Neuronal stem cell (in vitro differentiated cells): Measurements from ENCODE around the gene PCGF1.

Experiments
- DNase-seq: peaks from one replicate; pipeline ENCODE4 v3.0.0-alpha.2; 2013; ENCODE audit warnings: low spot score
- H2AFZ ChIP-seq: one replicate; pipeline ENCODE4 v1.6.1; 2013; ENCODE audit warnings: mild to moderate bottlenecking, low read length, inconsistent platforms
- H2AK5ac ChIP-seq: 2 replicates; pipeline ENCODE4 v1.6.1; 2013; ENCODE audit warnings: low read depth, mild to moderate bottlenecking, inconsistent platforms, low read length, moderate library complexity, mixed read lengths
- H2BK120ac ChIP-seq: 2 replicates; pipeline ENCODE4 v1.6.1; 2013; ENCODE audit warnings: low read depth, mild to moderate bottlenecking, inconsistent platforms, low read length, moderate library complexity, mixed read lengths
- H2BK12ac ChIP-seq: one replicate; pipeline ENCODE4 v1.6.1; 2013; ENCODE audit warnings: low read length, inconsistent platforms
- H2BK15ac ChIP-seq: 2 replicates; pipeline ENCODE4 v1.6.1; 2013; ENCODE audit warnings: mild to moderate bottlenecking, low read length, inconsistent platforms, mixed read lengths
- H2BK5ac ChIP-seq: one replicate; pipeline ENCODE4 v1.6.1; 2013; ENCODE audit warnings: inconsistent platforms, mild to moderate bottlenecking, low read length, moderate library complexity
- H3K14ac ChIP-seq: one replicate; pipeline ENCODE4 v1.6.1; 2013; ENCODE audit warnings: low read length, inconsistent platforms
- H3K18ac ChIP-seq: 2 replicates; pipeline ENCODE4 v1.6.1; 2013; ENCODE audit warnings: low read length, inconsistent platforms
- H3K23ac ChIP-seq: 2 replicates; pipeline ENCODE4 v1.6.1; 2013; ENCODE audit warnings: low read depth, mild to moderate bottlenecking, mixed read lengths, low read length, inconsistent platforms; ENCODE audit not compliant: poor library complexity
- H3K27ac ChIP-seq: replicated peaks from 3 replicates; pipeline ENCODE4 v1.5.1; 2013; ENCODE audit warnings: low read length, inconsistent platforms
- H3K27me3 ChIP-seq, 3 experiments: 2 replicates each; pipeline ENCODE4 v1.6.1; 2013; ENCODE audit warnings: low read length in 3 of 3, mild to moderate bottlenecking in 2 of 3, inconsistent platforms in 1 of 3, low read depth in 1 of 3, mixed read lengths in 1 of 3, moderate library complexity in 1 of 3; ENCODE audit not compliant: control insufficient read depth in 3 of 3, insufficient read depth in 3 of 3
- H3K36me3 ChIP-seq, 2 donors: replicated peaks in 1 of 2; 2 replicates each; pipeline ENCODE4 v1.6.1; 2013; ENCODE audit warnings: low read length in 2 of 2; ENCODE audit not compliant: control insufficient read depth in 2 of 2, insufficient read depth in 2 of 2
- H3K4ac ChIP-seq: 2 replicates; pipeline ENCODE4 v1.6.1; 2013; ENCODE audit warnings: inconsistent platforms, mild to moderate bottlenecking, low read length, moderate library complexity
- H3K4me1 ChIP-seq, 2 donors: 1 replicate in 1 of 2; 2 replicates in 1 of 2; pipeline ENCODE4 v1.6.1; 2013; ENCODE audit warnings: low read length in 2 of 2, low read depth in 1 of 2; ENCODE audit not compliant: control insufficient read depth in 2 of 2, insufficient read depth in 1 of 2
- H3K4me2 ChIP-seq: one replicate; pipeline ENCODE4 v1.6.1; 2013; ENCODE audit warnings: mild to moderate bottlenecking, low read length, inconsistent platforms; ENCODE audit not compliant: insufficient read depth, poor library complexity, severe bottlenecking
- H3K4me3 ChIP-seq, 2 donors: 2 replicates each; pipeline ENCODE4 v1.5.1; 2013; ENCODE audit warnings: low read length in 2 of 2, mild to moderate bottlenecking in 2 of 2, inconsistent platforms in 1 of 2, moderate library complexity in 1 of 2
- H3K79me1 ChIP-seq: one replicate; pipeline ENCODE4 v1.6.1; 2013; ENCODE audit warnings: low read depth, mild to moderate bottlenecking, inconsistent platforms, low read length, moderate library complexity
- H3K9ac ChIP-seq: one replicate; pipeline ENCODE4 v1.6.1; 2013; ENCODE audit warnings: mild to moderate bottlenecking, low read depth, low read length, inconsistent platforms; ENCODE audit not compliant: poor library complexity
- H3K9me3 ChIP-seq, 2 donors: replicated peaks in 1 of 2; 2 replicates each; pipeline versions ENCODE3 to v1.6.1; 2013; ENCODE audit warnings: low read length in 2 of 2, mild to moderate bottlenecking in 2 of 2, inconsistent platforms in 1 of 2, low read depth in 1 of 2, mixed read lengths in 1 of 2, moderate library complexity in 1 of 2; ENCODE audit not compliant: control insufficient read depth in 2 of 2, insufficient read depth in 1 of 2
- H4K8ac ChIP-seq: one replicate; pipeline ENCODE4 v1.6.1; 2013; ENCODE audit warnings: low read depth, mild to moderate bottlenecking, inconsistent platforms, low read length, moderate library complexity
- H4K91ac ChIP-seq: one replicate; pipeline ENCODE4 v1.6.1; 2013; ENCODE audit warnings: low read length, low read depth, mild to moderate bottlenecking, inconsistent platforms; ENCODE audit not compliant: poor library complexity
- WGBS, 2 donors: extraction: QIAGEN DNeasy Blood & Tissue Kit; methylation state at CpG; one replicate each; pipeline ENCODE4 v1.1.7; 2013; ENCODE audit warnings: missing lambda C conversion rate in 2 of 2, mixed read lengths in 1 of 2; ENCODE audit not compliant: insufficient read length in 2 of 2, insufficient replicate concordance in 1 of 2; ENCODE audit errors: extremely low coverage in 2 of 2; 5-methylcytosine and 5-hydroxymethylcytosine counted together

PCGF1 gene

DNA sequence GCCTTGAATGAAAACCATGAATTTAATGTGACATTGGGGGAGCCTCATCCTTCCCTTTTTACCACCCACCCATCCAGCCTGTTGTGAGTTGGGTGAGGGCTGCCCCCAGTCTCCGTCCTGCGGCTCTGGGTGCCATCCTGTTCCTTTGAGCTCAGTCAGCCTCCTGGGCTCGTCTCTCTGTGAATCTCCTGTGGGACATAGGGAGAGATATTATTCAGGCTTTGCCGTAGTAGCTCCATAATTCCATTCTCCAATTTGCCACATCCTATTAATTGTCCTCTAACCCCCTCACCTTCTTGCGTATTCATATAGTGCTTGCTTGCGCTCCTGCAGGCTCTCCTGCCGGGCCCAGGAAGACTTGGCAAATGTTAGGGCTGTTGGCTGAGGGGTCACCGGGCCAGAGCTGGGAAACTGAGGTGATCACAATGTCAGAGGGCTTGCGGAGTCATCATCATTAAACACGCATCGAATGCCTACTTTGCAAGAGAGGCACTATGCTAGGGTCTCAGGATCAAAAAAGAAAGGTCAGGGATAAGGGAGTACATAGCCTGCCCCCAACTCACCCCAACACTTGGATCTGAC lies 19.2 kb upstream of the PCGF1 start:
- Histone ChIP-seq H3K4me1 (peaks cover 11 to 17% of the 10 kb centered on the region in 2 donors), H2BK120ac (no peak overlapping the region), H3K27ac (no peak overlapping the region), H2BK5ac (no peak overlapping the region), H3K79me1 (peaks cover 5% of the 10 kb centered on the region), H3K4me3 (no peak overlapping the region), H4K8ac (no peak overlapping the region), H3K4me2 (no peak overlapping the region), H2AFZ (no peak overlapping the region), H3K18ac (no peak overlapping the region), H3K27me3 (peaks cover 0 to 16% (median 3%) of the 10 kb centered on the region in 3 experiments), H4K91ac (no peak overlapping the region), H2AK5ac (no peak overlapping the region), H3K9me3 (peaks cover 0 to 2% of the 10 kb centered on the region in 2 donors), H3K4ac (no peak overlapping the region), H2BK12ac (no peak overlapping the region), H2BK15ac (no peak overlapping the region), H3K23ac (no peak overlapping the region), H3K14ac (no peak overlapping the region), H3K9ac (no peak overlapping the region), H3K36me3 (peaks cover 29 to 41% of the 10 kb centered on the region in 2 donors)
- no CpG with 5 or more reads among the region's 11 CpGs for WGBS, 2 donors
- no peak for DNase-seq

DNA sequence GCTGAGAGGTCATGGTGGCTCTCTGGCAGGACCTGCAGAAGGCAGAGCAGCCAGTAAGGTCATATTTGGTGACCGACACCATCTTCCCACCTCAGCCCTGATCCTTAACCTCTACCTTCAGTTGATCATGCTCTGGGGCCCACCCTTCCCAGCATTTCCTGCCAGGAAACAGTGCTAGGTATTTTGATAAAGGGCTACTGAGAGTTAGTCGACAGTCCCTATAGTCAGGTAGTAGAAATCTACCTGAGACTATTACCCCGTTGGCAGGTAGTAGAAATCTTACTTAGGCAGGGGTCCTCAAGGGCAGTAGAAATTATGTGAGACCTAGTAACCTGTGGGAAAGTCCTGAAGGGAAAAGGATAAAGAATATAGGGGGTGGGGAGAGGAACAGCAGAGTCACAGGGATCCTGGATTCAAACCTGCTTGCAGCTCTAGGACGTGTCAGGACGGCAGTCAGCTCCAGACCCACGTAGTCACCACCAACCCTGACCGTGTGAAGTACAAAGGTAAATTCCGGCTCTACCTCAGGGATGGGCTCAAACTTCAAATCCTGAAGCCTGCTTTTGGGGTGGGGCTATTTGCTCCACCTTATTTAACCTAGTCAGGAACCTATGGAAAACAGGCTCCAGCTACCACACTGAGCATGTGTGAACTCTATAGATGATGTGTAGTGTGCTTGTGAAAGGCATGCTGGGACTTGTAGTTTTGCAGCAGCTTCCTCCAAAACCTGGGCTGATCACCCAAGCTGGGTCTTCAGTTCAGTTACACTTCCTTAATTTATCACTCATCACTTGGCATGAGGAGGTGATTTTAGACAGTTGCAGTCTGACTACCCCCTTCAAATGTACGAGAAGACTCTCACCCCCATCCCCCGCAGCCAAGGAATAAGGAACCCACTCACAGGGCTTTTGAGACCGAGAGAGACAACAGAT lies 18.5 kb upstream of the PCGF1 start, which contains the start of gene DQX1:
TSS of gene DQX1 (minus strand) at position 515 of the 932 bp plus-strand sequence. CDS start at position 13, 502 bp downstream.
- no peak within 1 kb of the TSS for H3K9ac ChIP-seq
- no CpG with 5 or more reads among the region's 11 CpGs for WGBS, 2 donors
- H2BK5ac ChIP-seq = no peak within 1 kb of the TSS
- H2AK5ac ChIP-seq = no peak within 1 kb of the TSS
- H2BK15ac ChIP-seq = no peak within 1 kb of the TSS
- no peak within 1 kb of the TSS for H3K14ac ChIP-seq
- H3K4me2 ChIP-seq = no peak within 1 kb of the TSS
- H3K79me1 ChIP-seq = peaks cover 5% of the 10 kb centered on the region
- H3K23ac ChIP-seq = no peak within 1 kb of the TSS
- H3K18ac ChIP-seq = no peak within 1 kb of the TSS
- peaks cover 27 to 33% of the 10 kb centered on the region in 2 donors for H3K36me3 ChIP-seq
- DNase-seq = no peak
- H2BK120ac ChIP-seq = no peak within 1 kb of the TSS
- no peak within 1 kb of the TSS for H3K4ac ChIP-seq
- peaks cover 0 to 23% (median 4%) of the 10 kb centered on the region in 3 experiments for H3K27me3 ChIP-seq
- H4K8ac ChIP-seq = no peak within 1 kb of the TSS
- peaks cover 0 to 2% of the 10 kb centered on the region in 2 donors for H3K9me3 ChIP-seq
- no peak within 1 kb of the TSS for H2BK12ac ChIP-seq
- peaks cover 11 to 12% of the 10 kb centered on the region in 2 donors for H3K4me1 ChIP-seq
- no peak within 1 kb of the TSS for H4K91ac ChIP-seq
- no peak within 1 kb of the TSS for H2AFZ ChIP-seq
- no peak within 1 kb of the TSS for H3K4me3 ChIP-seq
- no peak within 1 kb of the TSS for H3K27ac ChIP-seq

DNA sequence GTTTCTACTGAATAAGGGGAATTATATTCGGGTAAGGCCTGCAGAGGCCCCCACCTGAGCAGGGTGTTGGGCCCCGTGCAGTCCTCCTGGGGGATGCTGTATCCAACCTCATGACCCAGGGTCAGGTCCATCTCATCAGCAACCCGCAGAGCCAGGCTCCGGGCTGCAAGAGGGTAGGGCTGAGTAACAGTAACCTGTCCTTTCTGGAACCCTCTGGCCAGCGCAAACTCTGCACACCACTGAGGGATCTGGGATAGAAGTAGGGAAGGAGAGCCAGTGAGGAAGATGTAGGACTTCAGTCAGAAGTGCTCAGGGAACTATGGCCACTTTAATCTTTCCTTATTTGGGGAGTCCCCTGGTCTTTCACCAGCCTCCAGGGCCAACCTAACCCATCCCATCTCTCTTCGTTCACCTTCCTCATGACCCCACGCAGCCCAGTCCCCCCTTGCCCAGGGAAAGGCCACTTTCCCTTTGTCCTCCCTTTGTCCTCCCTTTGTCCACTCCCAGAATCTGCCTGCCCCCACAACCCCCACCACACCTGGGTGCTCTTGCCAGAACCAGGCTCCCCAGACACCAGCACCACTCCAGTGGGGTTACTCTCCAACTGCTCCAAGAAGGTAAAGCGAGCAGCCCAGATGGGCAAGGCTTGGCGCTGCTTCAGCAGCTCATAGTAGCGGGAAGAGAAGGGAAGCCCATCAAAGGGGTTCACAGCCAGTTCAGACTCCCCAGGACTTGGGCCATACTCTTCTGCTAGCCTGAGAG lies 17.6 kb upstream of the PCGF1 start:
- Histone ChIP-seq H3K4ac (no peak overlapping the region), H4K91ac (no peak overlapping the region), H3K18ac (no peak overlapping the region), H2AFZ (no peak overlapping the region), H2BK5ac (no peak overlapping the region), H2BK12ac (no peak overlapping the region), H3K4me2 (no peak overlapping the region), H3K9ac (no peak overlapping the region), H3K4me1 (peaks cover 6 to 8% of the 10 kb centered on the region in 2 donors), H3K14ac (no peak overlapping the region), H3K4me3 (no peak overlapping the region), H2BK120ac (no peak overlapping the region), H4K8ac (no peak overlapping the region), H3K27me3 (peaks cover 0 to 32% (median 8%) of the 10 kb centered on the region in 3 experiments), H3K79me1 (peaks cover 5% of the 10 kb centered on the region), H3K27ac (no peak overlapping the region), H3K36me3 (peaks cover 25 to 30% of the 10 kb centered on the region in 2 donors), H3K23ac (no peak overlapping the region), H2BK15ac (no peak overlapping the region), H3K9me3 (peaks cover 0 to 2% of the 10 kb centered on the region in 2 donors), H2AK5ac (no peak overlapping the region)
- no peak for DNase-seq
- no CpG with 5 or more reads among the region's 10 CpGs for WGBS, 2 donors
